Spleen (tissue), 11 donors: ENCODE data around the gene CROT. TPM values are rescaled to one million over a fixed set of nuclear protein-coding genes. Genes with fewer than 3 reads are reported as not detected.

Experiments
- DNase-seq: peaks from one replicate; pipeline ENCODE4 v3.0.0-alpha.2; 2020
- H3K27ac ChIP-seq, 8 donors: fragments of 200-600 bp; sonication (generic) in 7 of 8; 1 replicate in 4 of 8; 2 replicates in 4 of 8; pipeline versions ENCODE4 v1.5.0 to v1.8.0; 2016 to 2021; ENCODE audit warnings: inconsistent platforms in 4 of 8, mild to moderate bottlenecking in 4 of 8, moderate library complexity in 1 of 8
- H3K27me3 ChIP-seq, 7 donors: fragments of 200-600 bp; sonication (generic) in 6 of 7; replicated peaks in 1 of 7; 1 replicate in 4 of 7; 2 replicates in 3 of 7; pipeline versions ENCODE4 v1.5.0 to v1.8.0; 2016 to 2021; ENCODE audit warnings: inconsistent platforms in 3 of 7, mild to moderate bottlenecking in 1 of 7
- H3K36me3 ChIP-seq, 6 donors: fragments of 200-600 bp; sonication (generic) in 5 of 6; 1 replicate in 4 of 6; 2 replicates in 2 of 6; pipeline versions ENCODE4 v1.5.0 to v1.8.0; 2016 to 2021; ENCODE audit warnings: inconsistent platforms in 2 of 6
- H3K4me1 ChIP-seq, 6 donors: fragments of 200-600 bp; sonication (generic) in 5 of 6; 1 replicate in 3 of 6; 2 replicates in 3 of 6; pipeline versions ENCODE4 v1.5.0 to v1.8.0; 2016 to 2021; ENCODE audit warnings: inconsistent platforms in 3 of 6
- H3K4me3 ChIP-seq, 8 donors: fragments of 200-600 bp; sonication (generic) in 7 of 8; 1 replicate in 4 of 8; 2 replicates in 4 of 8; pipeline versions ENCODE4 v1.5.0 to v1.8.0; 2016 to 2021; ENCODE audit warnings: inconsistent platforms in 4 of 8, mild to moderate bottlenecking in 4 of 8, moderate library complexity in 2 of 8
- H3K9me3 ChIP-seq, 8 donors: fragments of 200-600 bp; sonication (generic) in 7 of 8; 1 replicate in 4 of 8; 2 replicates in 4 of 8; pipeline versions ENCODE4 v1.5.0 to v1.8.0; 2016 to 2021; ENCODE audit warnings: inconsistent platforms in 4 of 8
- POLR2A ChIP-seq, 3 donors: fragments of 450-650 bp; IDR thresholded peaks; one replicate each; pipeline ENCODE4 v1.5.1; 2017; ENCODE audit warnings: antibody characterized with exemption in 3 of 3, mild to moderate bottlenecking in 1 of 3
- POLR2AphosphoS5 ChIP-seq, 3 donors: sonication (generic); formaldehyde crosslinking; IDR thresholded peaks; one replicate each; pipeline ENCODE4 v1.5.1; 2017; ENCODE audit warnings: antibody characterized with exemption in 3 of 3
- WGBS, 5 donors: extraction: QIAGEN DNeasy Blood & Tissue Kit in 3 of 5; methylation state at CpG; one replicate each; pipeline versions ENCODE4 v1.1.5 to v1.1.7; 2013 to 2018; 5-methylcytosine and 5-hydroxymethylcytosine counted together
- intact Hi-C: fragments of 100-400 bp; cut with DNase I; formaldehyde crosslinking; loops from one replicate; pipeline ENCODE4 v1.15.0; 2023; ENCODE audit warnings: low total_unique reads
- polyA plus RNA-seq, 3 donors: library from polyadenylated mRNA; stranded (reverse); fragments of 200-250 nt; gene quantifications; one replicate each; pipeline ENCODE4 v1.2.1, GENCODE V29; 2013
- total RNA-seq, 7 donors: library from RNA; depleted of rRNA in 3 of 7; stranded (reverse); fragments of >200 nt in 3 of 7; fragmentation: NEBNext Ultra II Directional in 4 of 7; extraction: Animal tissue kit (Norgen Biotek cat#: 25700) in 4 of 7; gene quantifications; one replicate each; pipeline versions ENCODE4 v1.1.0 to v1.2.1, GENCODE V29; 2016 to 2021
- TF ChIP-seq, protein P1 (sequence below), 11 experiments: fragments of 200-600 bp in 7 of 11; fragments of 450-650 bp in 4 of 11; sonication (generic) in 4 of 11; IDR thresholded peaks in 8 of 11; conservative IDR thresholded peaks in 3 of 11; 1 replicate in 7 of 11; 2 replicates in 4 of 11; pipeline versions ENCODE4 v1.4.0 to v1.8.0; 2016 to 2021; ENCODE audit warnings: antibody characterized with exemption in 11 of 11, inconsistent platforms in 4 of 11, mild to moderate bottlenecking in 1 of 11
- donor health status: healthy with polysubstance abuse.
- donor health status: DM: no; HTN: no; CAD: no; lungs with moderate emphysema.
- donor health status: DM: no; HTN: no; CAD: no.
- donor health status: Bipolar disorder and iron deficiency.
- donor health status: healthy.
- donor health status: DM: no; HTN: no; CAD: no.
- donor health status: DM: yes; HTN: yes; CAD: no.

The CROT gene
- total and polyA plus RNA-seq, 10 donors = 4.2 to 21.1 (median 11.0) TPM

GRCh38 chr7:87356448-87356847 is 11.0 kb downstream of the CROT start:
- H3K27ac ChIP-seq = no peak overlapping the region

DNA sequence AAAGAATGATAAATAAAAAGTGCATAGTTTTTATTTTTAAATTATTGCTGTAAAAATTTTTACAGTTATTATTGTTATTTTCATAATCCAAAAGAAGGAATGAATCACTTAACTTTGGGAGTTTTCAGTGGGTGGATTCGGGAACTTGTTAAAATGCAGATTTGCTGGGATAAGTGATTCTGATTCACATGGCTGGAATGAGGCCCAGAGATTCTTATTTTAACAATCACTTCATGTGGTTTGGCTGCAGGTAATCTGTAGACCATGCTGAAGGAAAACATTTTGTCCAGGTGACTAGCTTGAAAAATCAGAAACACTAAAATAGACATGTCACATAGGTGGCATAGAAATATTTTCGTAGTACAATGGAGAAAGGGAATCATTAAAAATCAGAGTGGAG is 13.9 kb downstream of the CROT start:
- WGBS, 5 donors = 94 to 99% (median 97%) methylated on average over 2 of the region's 2 CpGs
- intact Hi-C loops = no loop called here
- H3K4me1 ChIP-seq = no peaks in the 10 kb centered on the region
- TF ChIP-seq POLR2AphosphoS5 (IDR thresholded peaks at IDR 0.05) (no peak), POLR2A (IDR thresholded peaks at IDR 0.05) (no peak)
- TF ChIP-seq, protein P1, sequence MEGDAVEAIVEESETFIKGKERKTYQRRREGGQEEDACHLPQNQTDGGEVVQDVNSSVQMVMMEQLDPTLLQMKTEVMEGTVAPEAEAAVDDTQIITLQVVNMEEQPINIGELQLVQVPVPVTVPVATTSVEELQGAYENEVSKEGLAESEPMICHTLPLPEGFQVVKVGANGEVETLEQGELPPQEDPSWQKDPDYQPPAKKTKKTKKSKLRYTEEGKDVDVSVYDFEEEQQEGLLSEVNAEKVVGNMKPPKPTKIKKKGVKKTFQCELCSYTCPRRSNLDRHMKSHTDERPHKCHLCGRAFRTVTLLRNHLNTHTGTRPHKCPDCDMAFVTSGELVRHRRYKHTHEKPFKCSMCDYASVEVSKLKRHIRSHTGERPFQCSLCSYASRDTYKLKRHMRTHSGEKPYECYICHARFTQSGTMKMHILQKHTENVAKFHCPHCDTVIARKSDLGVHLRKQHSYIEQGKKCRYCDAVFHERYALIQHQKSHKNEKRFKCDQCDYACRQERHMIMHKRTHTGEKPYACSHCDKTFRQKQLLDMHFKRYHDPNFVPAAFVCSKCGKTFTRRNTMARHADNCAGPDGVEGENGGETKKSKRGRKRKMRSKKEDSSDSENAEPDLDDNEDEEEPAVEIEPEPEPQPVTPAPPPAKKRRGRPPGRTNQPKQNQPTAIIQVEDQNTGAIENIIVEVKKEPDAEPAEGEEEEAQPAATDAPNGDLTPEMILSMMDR (IDR thresholded peaks at IDR 0.05 in 8 of 11, conservative IDR thresholded peaks at IDR 0.05 in 3 of 11) = no peak
- H3K36me3 ChIP-seq = peaks cover 0 to 68% (median 21%) of the 10 kb centered on the region in 6 donors
- peaks cover 0 to 17% (median 14%) of the 10 kb centered on the region in 8 donors for H3K9me3 ChIP-seq
- no peak overlapping the region for H3K4me3 ChIP-seq
- no peaks in the 10 kb centered on the region for H3K27me3 ChIP-seq
- no peak for DNase-seq
- H3K27ac ChIP-seq = no peak overlapping the region

More at GRCh38 chr7:87356448-87356847, 11.0 kb downstream of the CROT start:
- WGBS, 5 donors = 71 to 100% (median 89%) methylated on average over 1 of the region's 1 CpG
- peaks cover 0 to 30% (median 28%) of the 10 kb centered on the region in 8 donors for H3K9me3 ChIP-seq
- intact Hi-C loops = no loop called here
- no peak overlapping the region for H3K4me3 ChIP-seq
- H3K4me1 ChIP-seq = no peaks in the 10 kb centered on the region
- TF ChIP-seq, protein P1 (IDR thresholded peaks at IDR 0.05 in 8 of 11, conservative IDR thresholded peaks at IDR 0.05 in 3 of 11) = no peak
- TF ChIP-seq POLR2A (IDR thresholded peaks at IDR 0.05) = no peak
- no peak for TF ChIP-seq POLR2AphosphoS5 (IDR thresholded peaks at IDR 0.05)
- H3K36me3 ChIP-seq = peaks cover 0 to 80% (median 30%) of the 10 kb centered on the region in 6 donors
- no peak for DNase-seq
- H3K27me3 ChIP-seq = no peaks in the 10 kb centered on the region

GRCh38 chr7:87361320-87361719 is 15.9 kb downstream of the CROT start:
- no peaks in the 10 kb centered on the region for H3K4me1 ChIP-seq
- H3K27ac ChIP-seq = no peak overlapping the region
- H3K36me3 ChIP-seq = peaks cover 0 to 65% (median 11%) of the 10 kb centered on the region in 6 donors
- TF ChIP-seq POLR2A (IDR thresholded peaks at IDR 0.05) (no peak), POLR2AphosphoS5 (IDR thresholded peaks at IDR 0.05) (no peak)
- TF ChIP-seq, protein P1 (IDR thresholded peaks at IDR 0.05 in 8 of 11, conservative IDR thresholded peaks at IDR 0.05 in 3 of 11) = no peak
- DNase-seq = no peak
- no peak overlapping the region for H3K4me3 ChIP-seq
- no peaks in the 10 kb centered on the region for H3K27me3 ChIP-seq
- H3K9me3 ChIP-seq = no peaks in the 10 kb centered on the region
- intact Hi-C loops = no loop called here
- 83 to 96% (median 91%) methylated on average over 2 of the region's 2 CpGs for WGBS, 5 donors

- no peak for TF ChIP-seq POLR2AphosphoS5 (IDR thresholded peaks at IDR 0.05)
- Histone ChIP-seq H3K27me3 (no peaks in the 10 kb centered on the region), H3K27ac (no peak overlapping the region), H3K36me3 (peaks cover 0 to 55% (median 6%) of the 10 kb centered on the region in 6 donors), H3K4me3 (no peak overlapping the region), H3K9me3 (no peaks in the 10 kb centered on the region), H3K4me1 (no peaks in the 10 kb centered on the region)
- no peak for DNase-seq
- intact Hi-C loops = no loop called here
- WGBS, 5 donors = 95 to 100% (median 97%) methylated on average over 1 of the region's 1 CpG
Measured at GRCh38 chr7:87363342-87363741, 17.9 kb downstream of the CROT start.

GRCh38 chr7:87364246-87364645 is 18.8 kb downstream of the CROT start:
- intact Hi-C loops = no loop called here
- no peak for DNase-seq
- Histone ChIP-seq H3K9me3 (no peaks in the 10 kb centered on the region), H3K27ac (no peak overlapping the region), H3K36me3 (peaks cover 0 to 58% (median 6%) of the 10 kb centered on the region in 6 donors), H3K27me3 (no peaks in the 10 kb centered on the region), H3K4me1 (no peaks in the 10 kb centered on the region), H3K4me3 (no peak overlapping the region)
- no peak for TF ChIP-seq POLR2AphosphoS5 (IDR thresholded peaks at IDR 0.05)
- TF ChIP-seq, protein P1 (IDR thresholded peaks at IDR 0.05 in 8 of 11, conservative IDR thresholded peaks at IDR 0.05 in 3 of 11) = no peak
- TF ChIP-seq POLR2A (IDR thresholded peaks at IDR 0.05) = no peak
